B cell (primary cell): ENCODE results near the gene FBLIM1. TPM values are rescaled to one million over a fixed set of nuclear protein-coding genes. Genes with fewer than 3 reads are reported as not detected.

ENCODE experiments used
- ATAC-seq: fragments of 200-7000 bp; cut with Tn5 transposase; one replicate; pipeline ENCODE4 v1.10.0; 2021; ENCODE audit warnings: low read depth, mild to moderate bottlenecking, moderate number of reproducible peaks, moderate library complexity
- CTCF ChIA-PET: fragments of 350-600 bp; sonication (Branson Sonifier 250); formaldehyde crosslinking; loops from one replicate; lab custom pipeline; 2021; ENCODE audit warnings: antibody characterized with exemption, inconsistent platforms; lab: Charles Lee
- POLR2A ChIA-PET: fragments of 350-600 bp; sonication (Branson Sonifier 250); formaldehyde crosslinking; loops from one replicate; lab custom pipeline; 2021; ENCODE audit warnings: antibody characterized with exemption; lab: Charles Lee
- DNase-seq: peaks from one replicate; pipeline ENCODE4 v3.0.0; 2013
- H2AFZ ChIP-seq: 2 replicates; pipeline ENCODE4 v1.6.1; 2012; ENCODE audit warnings: mild to moderate bottlenecking, low read depth, low read length; ENCODE audit not compliant: insufficient read depth, poor library complexity, severe bottlenecking
- H3K27ac ChIP-seq, 2 donors: 1 replicate in 1 of 2; 2 replicates in 1 of 2; pipeline ENCODE4 v1.5.1; 2012 to 2013; ENCODE audit warnings: low read length in 2 of 2, mild to moderate bottlenecking in 2 of 2, moderate library complexity in 1 of 2
- H3K27me3 ChIP-seq, 4 experiments: fragments of 200-600 bp in 1 of 4; sonication (generic) in 1 of 4; replicated peaks in 1 of 4; 1 replicate in 2 of 4; 2 replicates in 2 of 4; pipeline versions ENCODE4 v1.6.1 to v1.7.0; 2013 to 2016; ENCODE audit warnings: low read length in 3 of 4, mild to moderate bottlenecking in 2 of 4, mixed read lengths in 1 of 4, moderate library complexity in 1 of 4; ENCODE audit not compliant: insufficient read depth in 4 of 4, control insufficient read depth in 3 of 4; ENCODE audit errors: control extremely low read depth in 1 of 4
- H3K36me3 ChIP-seq, 2 experiments: replicated peaks in 1 of 2; 1 replicate in 1 of 2; 2 replicates in 1 of 2; pipeline versions ENCODE4 v1.6.1 to v1.7.1; 2013; ENCODE audit warnings: low read length in 1 of 2; ENCODE audit not compliant: insufficient read depth in 2 of 2, control insufficient read depth in 1 of 2; ENCODE audit errors: control extremely low read depth in 1 of 2, extremely low read depth in 1 of 2
- H3K4me1 ChIP-seq, 2 donors: fragments of 200-600 bp in 1 of 2; sonication (generic) in 1 of 2; 1 replicate in 1 of 2; 2 replicates in 1 of 2; pipeline versions ENCODE4 v1.5.1 to v1.6.1; 2013 to 2017; ENCODE audit warnings: low read length in 2 of 2; ENCODE audit not compliant: control insufficient read depth in 2 of 2, insufficient read depth in 2 of 2
- H3K4me2 ChIP-seq: replicated peaks from 2 replicates; pipeline ENCODE3; 2012; ENCODE audit warnings: mild to moderate bottlenecking, low read depth, low read length; ENCODE audit not compliant: poor library complexity, severe bottlenecking
- H3K4me3 ChIP-seq, 5 experiments: fragments of 200-600 bp in 1 of 5; sonication (generic) in 1 of 5; 1 replicate in 3 of 5; 2 replicates in 2 of 5; pipeline versions ENCODE4 v1.5.1 to v1.7.0; 2011 to 2016; ENCODE audit warnings: low read length in 4 of 5, mild to moderate bottlenecking in 4 of 5, low read depth in 2 of 5, control low read depth in 1 of 5, moderate library complexity in 1 of 5; ENCODE audit not compliant: insufficient read depth in 1 of 5; ENCODE audit errors: control extremely low read depth in 1 of 5, extremely low read depth in 1 of 5
- H3K79me2 ChIP-seq: fragments of 200-600 bp; sonication (generic); one replicate; pipeline ENCODE4 v1.6.0; 2016; ENCODE audit warnings: low read length; ENCODE audit not compliant: control insufficient read depth, insufficient read depth
- H3K9ac ChIP-seq: fragments of 200-600 bp; sonication (generic); 2 replicates; pipeline ENCODE4 v1.6.1; 2017; ENCODE audit warnings: mild to moderate bottlenecking, low read length, moderate library complexity
- H3K9me3 ChIP-seq, 3 donors: one replicate each; pipeline versions ENCODE4 v1.6.1 to v1.7.1; 2013; ENCODE audit warnings: low read length in 2 of 3; ENCODE audit not compliant: control insufficient read depth in 2 of 3, insufficient read depth in 1 of 3; ENCODE audit errors: control extremely low read depth in 1 of 3
- H4K20me1 ChIP-seq: 2 replicates; pipeline ENCODE4 v1.6.0; 2012; ENCODE audit warnings: mild to moderate bottlenecking, low read length; ENCODE audit not compliant: insufficient read depth, control insufficient read depth, poor library complexity, severe bottlenecking
- H3K27ac Mint-ChIP-seq: one replicate; pipeline ENCODE4 v1.8.0; 2021; ENCODE audit warnings: mixed read lengths
- H3K27me3 Mint-ChIP-seq: one replicate; pipeline ENCODE4 v1.8.0; 2021; ENCODE audit warnings: mixed read lengths
- H3K4me1 Mint-ChIP-seq: one replicate; pipeline ENCODE4 v1.8.0; 2021; ENCODE audit warnings: mixed read lengths
- H3K4me3 Mint-ChIP-seq: one replicate; pipeline ENCODE4 v1.8.0; 2021; ENCODE audit warnings: mixed read lengths
- H3K9me3 Mint-ChIP-seq: one replicate; pipeline ENCODE4 v1.8.0; 2022; ENCODE audit warnings: mixed read lengths; ENCODE audit not compliant: insufficient read depth
- CTCF ChIP-seq: fragments of 200-600 bp; IDR thresholded peaks from one replicate; pipeline ENCODE4 v1.8.0; 2022; ENCODE audit warnings: antibody characterized with exemption, mild to moderate bottlenecking
- EZH2 ChIP-seq: IDR thresholded peaks from 2 replicates; pipeline ENCODE4 v1.6.1; 2012; ENCODE audit warnings: borderline replicate concordance, low read depth, mild to moderate bottlenecking, moderate library complexity, low read length; ENCODE audit not compliant: insufficient read depth, poor library complexity, severe bottlenecking
- WGBS: methylation state at CpG from one replicate; pipeline ENCODE4 v1.1.5; 2013; ENCODE audit warnings: missing lambda C conversion rate; ENCODE audit not compliant: insufficient coverage; 5-methylcytosine and 5-hydroxymethylcytosine counted together
- intact Hi-C: fragments of 100-400 bp; cut with micrococcal nuclease; formaldehyde crosslinking; loops from one replicate; pipeline ENCODE4 v1.10.0; 2022
- polyA plus RNA-seq: library from polyadenylated mRNA; depleted of rRNA; stranded (reverse); fragments of >200 nt; gene quantifications from 2 replicates; pipeline ENCODE4 v1.2.3, GENCODE V29; 2012
- total RNA-seq, 2 donors: library from RNA; stranded (reverse); fragments of 120-200 nt in 1 of 2; gene quantifications; 1 replicate in 1 of 2; 2 replicates in 1 of 2; pipeline versions ENCODE4 v1.2.3 to v1.2.4, GENCODE V29; 2013 to 2022

FBLIM1 gene
- total and polyA plus RNA-seq, 2 donors (not counting 1 experiment from before 2014, with no cell fraction given): not detected

GRCh38 chr1:15764269-15764764, 5.7 kb downstream of the FBLIM1 start:
- no peak overlapping the region for H3K27ac ChIP-seq
- intact Hi-C loops: no loop called here
- no peak overlapping the region for H3K9ac ChIP-seq
- ATAC-seq: no peak
- no peak for DNase-seq
- CTCF ChIA-PET: no interaction called here
- H4K20me1 ChIP-seq: no peaks in the 10 kb centered on the region
- WGBS: 84% methylated on average over 7 of the region's 10 CpGs
- no peak overlapping the region for H2AFZ ChIP-seq
- H3K4me3 Mint-ChIP-seq: no peak overlapping the region
- H3K27ac Mint-ChIP-seq: no peak overlapping the region
- no peak for TF ChIP-seq EZH2
- no peak for TF ChIP-seq CTCF
- H3K27me3 ChIP-seq: peaks cover 0 to 18% (median 6%) of the 10 kb centered on the region in 4 experiments
- H3K36me3 ChIP-seq: no peaks in the 10 kb centered on the region
- peaks cover 0 to 1% (median 0%) of the 10 kb centered on the region in 3 donors for H3K9me3 ChIP-seq
- peaks cover 3% of the 10 kb centered on the region for H3K4me1 Mint-ChIP-seq
- peaks cover 35% of the 10 kb centered on the region for H3K27me3 Mint-ChIP-seq
- H3K9me3 Mint-ChIP-seq: no peaks in the 10 kb centered on the region
- POLR2A ChIA-PET: no interaction called here
- H3K4me2 ChIP-seq: no peak overlapping the region
- H3K4me1 ChIP-seq: peaks cover 2% of the 10 kb centered on the region in 2 donors
- no peaks in the 10 kb centered on the region for H3K79me2 ChIP-seq
- H3K4me3 ChIP-seq: no peak overlapping the region

- no peak overlapping the region for H3K9ac ChIP-seq
Observed at GRCh38 chr1:15764890-15765289, 6.3 kb downstream of the FBLIM1 start.

More at GRCh38 chr1:15764890-15765289, 6.3 kb downstream of the FBLIM1 start:
- no peak overlapping the region for H2AFZ ChIP-seq
- H3K4me2 ChIP-seq: no peak overlapping the region
- H3K79me2 ChIP-seq: no peaks in the 10 kb centered on the region
- H3K36me3 ChIP-seq: no peaks in the 10 kb centered on the region
- DNase-seq: no peak
- ChIA-PET POLR2A (no interaction called here), CTCF (no interaction called here)
- Mint-ChIP-seq H3K9me3 (no peaks in the 10 kb centered on the region), H3K4me3 (no peak overlapping the region), H3K27me3 (peaks cover 31% of the 10 kb centered on the region), H3K27ac (no peak overlapping the region), H3K4me1 (no peaks in the 10 kb centered on the region)
- TF ChIP-seq CTCF: no peak
- no peak for TF ChIP-seq EZH2
- intact Hi-C loops: no loop called here
- H3K27me3 ChIP-seq: peaks cover 0 to 14% (median 4%) of the 10 kb centered on the region in 4 experiments
- H4K20me1 ChIP-seq: no peaks in the 10 kb centered on the region
- no peak overlapping the region for H3K27ac ChIP-seq
- no peak overlapping the region for H3K4me3 ChIP-seq
- no peak for ATAC-seq
- WGBS: 87% methylated on average over 13 of the region's 15 CpGs
- no peaks in the 10 kb centered on the region for H3K9me3 ChIP-seq
- H3K4me1 ChIP-seq: no peaks in the 10 kb centered on the region
